ENCODE measurements around the gene ETFA. TPM values are rescaled to one million over a fixed set of nuclear protein-coding genes. Genes with fewer than 3 reads are reported as not detected.

The ETFA gene
- total RNA-seq, 1 experiment from 2014 or later, result 139 TPM

DNA sequence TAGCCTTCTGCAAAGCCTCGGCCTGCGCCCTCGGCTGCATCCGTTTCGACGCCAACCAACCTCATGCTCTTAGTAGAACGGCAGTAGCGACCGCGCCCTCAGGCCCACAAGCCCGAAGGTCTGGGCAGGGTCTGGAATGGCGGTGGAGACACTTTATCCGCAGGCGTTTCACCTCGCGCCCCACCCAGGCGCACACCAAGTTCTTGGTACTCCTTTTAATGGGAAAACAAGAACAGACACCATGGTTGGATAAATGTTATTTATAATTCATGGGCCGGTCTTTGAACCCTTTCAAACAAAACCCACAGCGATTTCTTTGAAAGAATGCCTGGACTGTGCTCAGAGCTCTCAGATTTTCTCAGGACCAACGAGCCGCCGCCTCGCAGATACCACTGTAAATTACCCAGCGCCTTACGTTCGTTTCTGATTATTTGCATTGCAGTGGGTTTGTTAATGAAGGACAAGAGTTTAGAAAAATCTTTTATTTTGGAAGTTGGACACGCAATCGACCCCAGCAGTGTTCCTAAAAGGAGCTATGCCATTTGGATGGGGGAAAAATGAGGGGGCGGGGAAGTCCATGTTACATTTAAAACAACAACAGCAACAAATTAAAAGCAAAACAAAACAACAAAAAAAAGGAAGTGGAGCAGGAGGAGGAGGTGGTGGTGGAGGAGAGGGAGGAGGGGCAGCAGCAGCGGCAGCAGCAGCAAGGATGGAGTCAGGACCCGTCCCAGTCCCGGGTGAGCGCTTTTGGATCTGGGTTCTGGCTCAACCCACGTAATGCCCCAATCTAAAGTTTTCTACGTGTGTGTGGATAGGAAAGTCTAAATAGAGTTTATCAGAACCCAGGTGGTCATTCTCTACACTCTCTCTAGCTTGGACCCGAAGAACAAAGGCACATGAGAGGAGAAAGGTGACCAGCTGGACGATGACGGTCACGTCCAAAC lies 24.3 kb upstream of the ETFA start:
- H3K4me3 ChIP-seq, result peak overlapping the region; percentile 74
- peak overlapping the region; percentile 74 for H3K27ac ChIP-seq

DNA sequence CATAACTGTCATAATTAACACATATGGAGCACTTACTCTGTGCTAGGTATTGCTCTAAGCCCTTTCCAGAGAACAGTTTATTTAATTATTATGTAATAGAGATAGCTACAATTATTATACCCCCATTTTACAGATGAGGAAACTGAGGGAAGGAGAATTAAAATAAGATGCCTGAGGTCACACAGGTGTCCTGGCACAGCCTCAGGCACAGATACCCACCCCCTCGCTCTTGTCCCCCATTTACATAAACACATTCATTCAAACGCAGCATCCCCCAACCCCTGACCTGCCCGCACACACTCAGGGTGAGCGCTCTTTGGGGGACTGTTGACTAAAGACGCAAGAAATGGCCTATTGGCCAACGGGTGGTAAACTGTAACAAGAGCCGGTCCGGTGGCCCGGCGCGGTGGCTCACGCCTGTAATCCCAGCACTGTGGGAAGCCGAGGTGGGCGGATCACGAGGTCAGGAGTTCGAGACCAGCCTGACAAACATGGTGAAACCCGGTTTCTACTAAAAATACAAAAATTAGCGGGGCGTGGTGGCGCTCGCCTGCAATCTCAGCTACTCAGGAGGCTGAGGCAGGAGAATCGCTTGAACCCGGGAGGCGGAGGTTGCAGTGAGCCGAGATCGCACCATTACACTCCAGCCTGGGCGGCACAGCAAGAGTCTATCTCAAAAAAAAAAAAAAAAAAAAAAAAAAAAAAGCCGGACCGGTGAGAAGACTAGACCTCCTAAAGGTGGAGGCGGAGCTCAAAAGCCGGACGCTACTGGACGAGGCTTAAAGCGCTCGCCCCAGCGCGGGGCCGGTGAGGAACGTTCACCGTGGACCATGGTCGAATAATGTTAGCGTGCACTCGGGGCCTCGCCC lies 23.4 kb upstream of the ETFA start:
- Histone ChIP-seq H3K9me3 (replicated peaks) (no peaks in the 10 kb centered on the region), H3K27me3 (no peaks in the 10 kb centered on the region), H3K4me1 (0 out of 2 replicates have a peak, but pooled peaks cover 3% of the 10 kb centered on the region), H3K4me3 (no peak overlapping the region), H3K36me3 (no peaks in the 10 kb centered on the region), H3K27ac (no peak overlapping the region)
- DNase-seq, result no peak

More for the DNA sequence above, 24.3 kb upstream of the ETFA start:
- Histone ChIP-seq H3K9me3 (replicated peaks) (no peaks in the 10 kb centered on the region), H3K27me3 (no peaks in the 10 kb centered on the region), H3K4me1 (0 out of 2 replicates have a peak, but pooled peaks cover 3% of the 10 kb centered on the region), H3K36me3 (peaks cover 4% of the 10 kb centered on the region; the same call in 1 of the 2 replicates)
- peak in 1 of 2 experiments; percentile 20 for DNase-seq

DNA sequence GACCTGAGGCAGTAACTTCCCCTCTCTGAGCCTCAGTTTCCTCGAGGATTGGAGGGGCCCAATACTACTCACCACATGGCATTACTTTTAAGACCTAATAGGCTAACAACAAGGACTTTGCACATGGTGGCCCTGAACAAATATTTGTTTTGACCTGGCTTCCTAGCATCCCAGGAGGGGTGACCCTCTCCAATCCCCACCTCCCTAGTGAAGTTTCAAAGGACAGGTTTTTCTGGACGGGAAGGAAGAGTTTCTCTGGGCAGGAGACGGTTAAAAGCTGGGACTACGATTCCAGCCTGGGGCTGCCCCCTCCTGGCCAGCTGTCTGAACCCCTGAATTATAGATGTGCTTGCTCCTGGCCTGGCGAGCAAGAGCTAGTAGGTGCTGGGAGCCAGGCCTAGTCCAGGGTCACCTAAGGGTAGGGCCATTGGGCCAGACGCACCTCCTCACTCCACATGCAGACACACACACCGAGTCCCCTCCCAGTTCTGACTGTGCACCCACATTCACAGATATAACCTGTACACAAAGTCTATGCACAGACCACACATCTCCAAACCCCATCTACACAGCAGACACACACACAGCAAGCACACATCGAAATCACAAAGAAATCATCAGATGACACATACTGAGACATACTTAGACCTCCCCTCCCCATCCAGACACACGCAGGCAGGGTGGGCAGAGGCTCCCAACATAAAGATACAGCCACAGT lies 22.6 kb upstream of the ETFA start:
- peak; percentile 53 to 69 for DNase-seq
- Histone ChIP-seq H3K4me3 (no peak overlapping the region), H3K27ac (no peak overlapping the region), H3K36me3 (no peaks in the 10 kb centered on the region), H3K27me3 (no peaks in the 10 kb centered on the region), H3K4me1 (0 out of 2 replicates have a peak, but pooled peaks cover 3% of the 10 kb centered on the region), H3K9me3 (replicated peaks) (no peaks in the 10 kb centered on the region)

- Histone ChIP-seq H3K36me3 (no peaks in the 10 kb centered on the region), H3K27ac (no peak overlapping the region), H3K9me3 (replicated peaks) (no peaks in the 10 kb centered on the region), H3K27me3 (no peaks in the 10 kb centered on the region), H3K4me1 (0 out of 2 replicates have a peak, but pooled peaks cover 3% of the 10 kb centered on the region), H3K4me3 (no peak overlapping the region)
- DNase-seq, result no peak
Measured at GRCh38 chr15:76333309-76333708, 22.0 kb upstream of the ETFA start.

DNA sequence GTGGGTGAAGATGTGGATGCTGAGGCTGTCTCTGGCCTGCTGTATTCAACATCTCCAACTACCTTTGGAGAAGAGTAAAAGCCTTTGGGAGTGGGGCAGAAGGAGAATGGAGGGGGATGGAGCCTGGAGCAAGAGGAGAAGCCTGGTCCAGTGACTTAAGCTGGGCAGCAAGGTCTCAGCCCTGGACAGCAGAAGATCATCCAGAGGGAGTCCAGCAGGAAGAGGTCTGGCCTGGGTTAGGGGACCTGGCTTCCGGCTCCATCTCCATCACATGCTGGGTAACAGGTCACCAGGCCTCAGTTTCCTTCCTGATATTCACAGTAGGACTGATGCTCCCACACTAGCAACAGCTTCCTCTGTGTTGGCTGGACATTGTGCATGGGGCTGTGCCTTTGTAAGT lies 21.5 kb upstream of the ETFA start:
- Histone ChIP-seq H3K9me3 (replicated peaks) (no peaks in the 10 kb centered on the region), H3K27me3 (no peaks in the 10 kb centered on the region), H3K36me3 (no peaks in the 10 kb centered on the region), H3K4me3 (no peak overlapping the region), H3K4me1 (0 out of 2 replicates have a peak, but pooled peaks cover 3% of the 10 kb centered on the region), H3K27ac (no peak overlapping the region)
- no peak for DNase-seq

- H3K27me3 ChIP-seq, result no peaks in the 10 kb centered on the region
- H3K27ac ChIP-seq, result no peak overlapping the region
- H3K4me1 ChIP-seq, result no peaks in the 10 kb centered on the region
- no peak overlapping the region for H3K4me3 ChIP-seq
- no peaks in the 10 kb centered on the region for H3K36me3 ChIP-seq
- H3K9me3 ChIP-seq (replicated peaks), result no peaks in the 10 kb centered on the region
- DNase-seq, result peak; percentile 45 to 73
Measured at GRCh38 chr15:76330080-76330680, 18.9 kb upstream of the ETFA start.

DNA sequence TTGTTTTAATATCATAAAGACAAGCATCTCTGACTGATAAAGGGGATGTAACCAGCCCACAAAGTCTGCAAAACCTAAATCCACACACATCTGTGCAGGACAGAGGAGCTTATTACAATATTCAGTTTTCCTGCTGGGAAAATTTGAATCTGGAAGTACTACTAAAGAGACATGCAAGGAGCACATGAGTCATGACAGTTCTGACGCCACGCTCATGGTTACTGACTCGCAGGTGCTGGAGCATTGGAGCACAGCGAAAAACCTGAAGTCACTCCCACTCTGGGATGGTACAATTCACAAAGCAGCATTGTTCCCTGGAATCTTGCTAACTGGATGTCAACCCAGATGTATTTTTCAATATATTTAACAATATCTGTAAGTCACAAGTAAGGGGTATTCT lies 17.7 kb upstream of the ETFA start:
- no peaks in the 10 kb centered on the region for H3K9me3 ChIP-seq (replicated peaks)
- no peak overlapping the region for H3K27ac ChIP-seq
- no peaks in the 10 kb centered on the region for H3K27me3 ChIP-seq
- H3K4me3 ChIP-seq, result no peak overlapping the region
- H3K4me1 ChIP-seq, result peaks cover 1% of the 10 kb centered on the region
- H3K36me3 ChIP-seq, result no peaks in the 10 kb centered on the region
- DNase-seq, result no peak

GRCh38 chr15:76328106-76328696 lies 16.9 kb upstream of the ETFA start:
- H3K4me1 ChIP-seq, result peaks cover 8% of the 10 kb centered on the region
- DNase-seq, result no peak
- H3K4me3 ChIP-seq, result no peak overlapping the region
- H3K36me3 ChIP-seq, result no peaks in the 10 kb centered on the region
- H3K27me3 ChIP-seq, result no peaks in the 10 kb centered on the region
- H3K27ac ChIP-seq, result no peak overlapping the region
- H3K9me3 ChIP-seq (replicated peaks), result no peaks in the 10 kb centered on the region

- DNase-seq, result peak in 1 of 2 experiments; percentile 50
- Histone ChIP-seq H3K27me3 (no peaks in the 10 kb centered on the region), H3K4me3 (no peak overlapping the region), H3K36me3 (no peaks in the 10 kb centered on the region), H3K9me3 (replicated peaks) (0 out of 2 replicates have a peak, but pooled peaks cover 4% of the 10 kb centered on the region), H3K4me1 (peaks cover 8% of the 10 kb centered on the region), H3K27ac (no peak overlapping the region)
Measured at GRCh38 chr15:76327191-76328105, 16.2 kb upstream of the ETFA start.

DNA sequence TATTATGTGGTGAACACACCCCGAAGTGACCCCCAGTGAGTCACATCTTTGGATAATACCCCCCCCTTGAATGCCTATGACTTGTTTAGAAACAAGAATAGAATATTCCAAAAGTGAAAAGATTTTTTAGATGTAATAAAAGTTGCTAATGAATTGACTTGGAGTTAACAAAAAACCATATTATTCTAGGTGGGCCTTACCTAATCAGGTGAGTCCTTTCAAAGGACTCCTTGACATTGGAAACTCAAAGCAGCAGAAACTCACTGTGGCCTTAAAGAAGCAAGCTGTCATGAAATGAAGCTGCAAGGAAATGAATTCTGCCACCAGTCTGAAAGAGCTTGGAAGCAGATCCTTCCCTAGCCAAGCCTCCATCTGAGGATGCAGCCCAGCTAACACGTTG lies 14.4 kb upstream of the ETFA start:
- Histone ChIP-seq H3K4me3 (no peak overlapping the region), H3K36me3 (no peaks in the 10 kb centered on the region), H3K27ac (no peak overlapping the region), H3K4me1 (peaks cover 15% of the 10 kb centered on the region), H3K9me3 (replicated peaks) (0 out of 2 replicates have a peak, but pooled peaks cover 4% of the 10 kb centered on the region), H3K27me3 (no peaks in the 10 kb centered on the region)
- no peak for DNase-seq

DNA sequence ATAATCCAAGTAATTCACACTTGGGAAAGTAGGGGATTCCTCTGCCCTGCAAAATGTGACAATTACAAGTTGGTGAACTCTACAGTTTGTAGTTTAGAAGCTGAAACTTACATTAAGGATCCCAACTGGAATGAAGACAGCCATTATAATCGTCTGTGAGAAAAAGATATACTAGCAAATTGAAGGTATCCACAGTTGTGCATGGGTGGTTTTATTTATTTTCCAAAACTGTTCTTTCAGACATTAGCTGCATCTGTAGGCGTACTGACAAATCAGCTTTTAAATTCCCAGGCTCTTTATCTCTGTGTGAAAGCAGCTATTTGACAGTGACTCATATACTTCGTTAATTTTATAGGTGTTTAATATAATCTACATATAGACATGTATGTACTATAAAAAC lies 12.8 kb upstream of the ETFA start:
- H3K27me3 ChIP-seq, result no peaks in the 10 kb centered on the region
- DNase-seq, result no peak
- H3K36me3 ChIP-seq, result no peaks in the 10 kb centered on the region
- no peak overlapping the region for H3K4me3 ChIP-seq
- H3K27ac ChIP-seq, result no peak overlapping the region
- H3K9me3 ChIP-seq (replicated peaks), result 0 out of 2 replicates have a peak, but pooled peaks cover 4% of the 10 kb centered on the region
- peaks cover 15% of the 10 kb centered on the region for H3K4me1 ChIP-seq

GRCh38 chr15:76321602-76322001 lies 10.3 kb upstream of the ETFA start:
- H3K27ac ChIP-seq, result no peak overlapping the region
- 0 out of 2 replicates have a peak, but pooled peaks cover 4% of the 10 kb centered on the region for H3K9me3 ChIP-seq (replicated peaks)
- H3K4me1 ChIP-seq, result peaks cover 15% of the 10 kb centered on the region
- H3K36me3 ChIP-seq, result no peaks in the 10 kb centered on the region
- DNase-seq, result no peak
- H3K27me3 ChIP-seq, result no peaks in the 10 kb centered on the region
- no peak overlapping the region for H3K4me3 ChIP-seq

DNA sequence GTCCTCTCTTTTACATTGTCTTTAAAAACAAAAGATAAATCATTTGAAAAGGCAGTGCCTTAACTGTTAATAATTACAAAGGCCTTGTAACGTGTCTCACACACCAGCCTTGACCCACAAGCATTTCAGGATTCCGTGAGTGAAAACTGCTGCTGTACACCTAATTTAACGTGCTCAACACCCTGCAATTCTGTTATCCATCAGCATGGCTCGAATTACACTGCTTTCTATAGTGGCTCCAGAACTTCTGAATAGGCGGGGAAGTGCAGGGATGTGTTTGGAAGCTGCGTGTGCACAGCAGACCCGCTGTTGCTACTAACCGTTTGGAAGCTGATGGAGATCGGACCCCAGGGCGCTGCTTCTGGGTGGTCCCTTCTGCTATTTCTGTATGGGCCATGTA lies 9.9 kb upstream of the ETFA start:
- Histone ChIP-seq H3K9me3 (replicated peaks) (0 out of 2 replicates have a peak, but pooled peaks cover 4% of the 10 kb centered on the region), H3K27ac (no peak overlapping the region), H3K27me3 (no peaks in the 10 kb centered on the region), H3K4me3 (no peak overlapping the region), H3K36me3 (no peaks in the 10 kb centered on the region), H3K4me1 (peaks cover 15% of the 10 kb centered on the region)
- peak in 1 of 2 experiments; percentile 56 for DNase-seq
